Peyer's patch (tissue), 4 donors: ENCODE results near the gene SCRN1.

Experiments used
- POLR2A ChIP-seq, 2 donors: fragments of 450-650 bp; IDR thresholded peaks; one replicate each; pipeline ENCODE4 v1.5.1; 2017; ENCODE audit warnings: antibody characterized with exemption in 2 of 2, mild to moderate bottlenecking in 2 of 2, moderate library complexity in 2 of 2
- TF ChIP-seq, protein P1 (sequence below), 6 experiments: fragments of 450-650 bp in 4 of 6; fragments of 200-600 bp in 2 of 6; sonication (generic) in 1 of 6; IDR thresholded peaks; one replicate each; pipeline ENCODE4 v1.5.1; 2017 to 2019; ENCODE audit warnings: antibody characterized with exemption in 6 of 6, mild to moderate bottlenecking in 3 of 6, moderate library complexity in 1 of 6

DNA sequence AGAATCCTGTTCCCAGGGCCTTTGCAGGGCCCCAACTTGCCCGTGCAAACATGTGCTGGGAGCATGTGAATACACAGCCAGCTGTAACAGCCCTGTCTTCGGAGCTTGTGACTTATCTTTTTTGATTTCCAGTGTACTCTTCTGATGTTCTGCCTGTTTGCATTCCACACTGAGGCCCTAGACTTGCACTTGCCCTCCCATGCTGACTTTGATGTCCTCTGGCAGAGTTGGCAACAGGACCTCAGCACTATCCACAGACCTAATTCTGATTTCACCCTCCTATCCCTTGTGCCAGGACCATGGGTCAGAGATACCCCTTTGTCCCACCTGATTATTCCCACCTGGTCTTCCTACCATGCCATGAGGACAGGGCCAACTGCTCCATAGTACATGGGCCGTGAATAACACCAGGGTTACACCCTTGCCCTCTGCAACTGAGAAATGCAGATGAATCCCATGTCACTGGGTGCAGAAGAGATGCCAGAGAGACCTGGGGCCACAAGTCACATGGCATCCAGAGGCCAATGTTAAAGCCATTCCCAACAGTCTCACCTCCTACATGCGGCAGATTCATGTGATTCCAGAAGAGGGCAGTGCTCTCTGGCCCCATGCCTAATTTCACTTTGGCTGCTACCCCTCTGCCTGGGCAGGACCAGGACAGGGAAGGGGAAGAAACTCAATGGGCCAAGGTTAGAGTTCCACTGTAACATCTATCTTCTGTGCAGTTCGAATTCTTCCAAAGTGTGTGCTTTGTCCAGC lies 43.0 kb downstream of the SCRN1 start:
- TF ChIP-seq POLR2A (IDR thresholded peaks at IDR 0.05): no peak
- TF ChIP-seq, protein P1, sequence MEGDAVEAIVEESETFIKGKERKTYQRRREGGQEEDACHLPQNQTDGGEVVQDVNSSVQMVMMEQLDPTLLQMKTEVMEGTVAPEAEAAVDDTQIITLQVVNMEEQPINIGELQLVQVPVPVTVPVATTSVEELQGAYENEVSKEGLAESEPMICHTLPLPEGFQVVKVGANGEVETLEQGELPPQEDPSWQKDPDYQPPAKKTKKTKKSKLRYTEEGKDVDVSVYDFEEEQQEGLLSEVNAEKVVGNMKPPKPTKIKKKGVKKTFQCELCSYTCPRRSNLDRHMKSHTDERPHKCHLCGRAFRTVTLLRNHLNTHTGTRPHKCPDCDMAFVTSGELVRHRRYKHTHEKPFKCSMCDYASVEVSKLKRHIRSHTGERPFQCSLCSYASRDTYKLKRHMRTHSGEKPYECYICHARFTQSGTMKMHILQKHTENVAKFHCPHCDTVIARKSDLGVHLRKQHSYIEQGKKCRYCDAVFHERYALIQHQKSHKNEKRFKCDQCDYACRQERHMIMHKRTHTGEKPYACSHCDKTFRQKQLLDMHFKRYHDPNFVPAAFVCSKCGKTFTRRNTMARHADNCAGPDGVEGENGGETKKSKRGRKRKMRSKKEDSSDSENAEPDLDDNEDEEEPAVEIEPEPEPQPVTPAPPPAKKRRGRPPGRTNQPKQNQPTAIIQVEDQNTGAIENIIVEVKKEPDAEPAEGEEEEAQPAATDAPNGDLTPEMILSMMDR (IDR thresholded peaks at IDR 0.05): peak in 3 of 6 experiments; percentile 9 to 33 (median 15)
